ENCODE data around the gene STMN3. TPM values are rescaled to one million over a fixed set of nuclear protein-coding genes. Genes with fewer than 3 reads are reported as not detected.

The STMN3 gene
- total and polyA plus RNA-seq, 10 of the 15 experiments (the other 5 are each of a cell fraction or from before 2014, with no cell fraction given), result 0.09 to 3.6 (median 1.4) TPM; not detected in 1

DNA sequence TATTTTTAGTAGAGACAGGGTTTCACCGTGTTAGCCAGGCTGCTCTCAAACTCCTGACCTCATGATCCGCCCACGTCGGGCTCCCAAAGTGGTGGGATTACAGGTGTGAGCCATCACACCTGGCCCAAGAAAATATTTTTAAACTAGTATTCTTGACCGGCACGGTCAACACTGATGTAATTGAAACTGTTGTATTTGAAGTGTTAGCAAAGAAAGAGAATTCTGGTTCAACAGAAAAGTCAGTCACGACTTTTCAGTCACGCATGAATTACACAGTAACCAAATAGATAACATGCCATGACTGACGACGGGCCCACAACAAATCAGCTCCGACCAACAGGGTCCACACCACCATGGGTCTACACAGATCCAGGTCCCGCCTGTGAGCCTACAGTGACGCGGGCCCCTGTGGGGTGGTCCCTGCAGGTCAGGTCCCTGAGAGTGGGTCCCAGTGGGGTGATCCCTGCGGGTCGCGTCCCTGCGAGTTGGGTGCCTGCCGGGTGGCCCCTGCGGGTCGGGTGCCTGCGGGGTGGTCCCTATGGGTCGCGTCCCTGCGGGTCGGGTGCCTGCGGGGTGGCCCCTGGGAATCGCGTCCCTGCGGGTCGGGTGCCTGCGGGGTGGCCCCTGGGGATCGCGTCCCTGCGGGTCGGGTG, 27.3 kb downstream of the STMN3 start:
- Histone ChIP-seq H3K4me1 (ENCODE audit: control insufficient read depth, insufficient read depth, low read length) (peaks cover 8% of the 10 kb centered on the region), H2AFZ (ENCODE audit: control insufficient read depth, low read depth, low read length) (peak overlapping the region; percentile 47; the same call in 1 of the 2 replicates), H3K4me2 (ENCODE audit: control insufficient read depth, insufficient read depth) (peak overlapping the region; percentile 46), H4K20me1 (ENCODE audit: control insufficient read depth, insufficient read depth) (no peaks in the 10 kb centered on the region), H3K36me3 (ENCODE audit: control insufficient read depth in 2 of 2, insufficient read depth in 2 of 2, low read length in 1 of 2) (no peaks in the 10 kb centered on the region; a peak in 1 of 4 replicates), H3K9ac (ENCODE audit: control insufficient read depth, insufficient read depth, low read length) (peak overlapping the region; percentile 84), H3K27ac (ENCODE audit: control insufficient read depth, insufficient read depth) (peak overlapping the region; percentile 81), H3K4me3 (peak overlapping the region; percentile 82), H3K9me3 (replicated peaks; ENCODE audit: control insufficient read depth, insufficient read depth, low read length) (no peaks in the 10 kb centered on the region), H3K79me2 (ENCODE audit: control insufficient read depth, insufficient read depth, low read length) (peaks cover 55% of the 10 kb centered on the region), H3K27me3 (replicated peaks in 1 of 2; ENCODE audit: control insufficient read depth in 2 of 2, insufficient read depth in 2 of 2, low read length in 1 of 2) (no peaks in the 10 kb centered on the region)
- ChIA-PET RAD21 (ENCODE audit: unreplicated experiment) (interaction anchor here (1.0 kb wide), 1 partner anchor 16 kb away, joined by 4 read pairs; no protein-coding TSS in a partner anchor), SMC1A (ENCODE audit: uncharacterized antibody, unreplicated experiment) (interaction anchor here (1.1 to 1.4 kb wide), 4 partner anchors 9 to 87 kb away, joined by 3 to 6 read pairs (median 4); no protein-coding TSS in a partner anchor), CTCF (interaction anchor here (0.6 to 2.1 kb wide), 2 partner anchors 16 to 74 kb away, joined by 3 to 9 read pairs; no protein-coding TSS in a partner anchor), POLR2A (interaction anchor here (1.2 to 1.3 kb wide), 2 partner anchors 8 to 83 kb away, joined by 3 read pairs; no protein-coding TSS in a partner anchor)
- FAIRE-seq (peak; percentile 70), DNase-seq (ENCODE audit: low read depth, low spot score) (no peak), ATAC-seq (peak; percentile 58)
- in situ Hi-C loops (cut with MboI) (no loop called here), intact Hi-C loops (cut with micrococcal nuclease; ENCODE audit: unreplicated experiment) (loop anchor here (5.0 kb wide), 1 partner anchor 89 kb away; the partner anchor contains the start of gene PTK6)
- no TSS peak for BruUV-seq (replicated peaks)
- 6% methylated on average over 21 of the region's 36 CpGs for WGBS (ENCODE audit: insufficient coverage, insufficient replicate concordance, low lambda C conversion rate, missing lambda C conversion rate)
- TF ChIP-seq EGR1 (IDR thresholded peaks at IDR 0.05; ENCODE audit: borderline replicate concordance in 1 of 2, low read depth in 2 of 2, low read length in 2 of 2) (peak in 1 of 2 experiments; percentile 86; a peak in 2 of 3 replicates), HDAC6 (IDR thresholded peaks at IDR 0.05; ENCODE audit: unreplicated experiment) (peak; percentile 50), ZNF24 (IDR thresholded peaks at IDR 0.05) (no peak), BCL11A (IDR thresholded peaks at IDR 0.05; ENCODE audit: low read depth, low read length) (0 out of 2 replicates have a peak, but pooled peaks have one; percentile 6), MXI1 (IDR thresholded peaks at IDR 0.05; ENCODE audit: low read depth, low read length) (no peak; the same call in 1 of the 2 replicates), TAF1 (IDR thresholded peaks at IDR 0.05; ENCODE audit: borderline replicate concordance, low read depth, low read length) (no peak), CREB1 (IDR thresholded peaks at IDR 0.05; ENCODE audit: low read depth) (peak; percentile 65), PML (IDR thresholded peaks at IDR 0.05; ENCODE audit: low read length) (no peak), IKZF2 (IDR thresholded peaks at IDR 0.05) (peak; percentile 43 to 44; a peak in 2 of 4 replicates), POLR2A (IDR thresholded peaks at IDR 0.05; ENCODE audit: low read depth, low read length) (peak; percentile 78), MEF2A (IDR thresholded peaks at IDR 0.05; ENCODE audit: insufficient read depth, low read depth, low read length) (0 out of 2 replicates have a peak, but pooled peaks have one; percentile 47), CHD1 (IDR thresholded peaks at IDR 0.05; ENCODE audit: low read depth, low read length) (no peak), MYB (IDR thresholded peaks at IDR 0.05; ENCODE audit: borderline replicate concordance, low read depth, low read length) (no peak), NFYA (IDR thresholded peaks at IDR 0.05; ENCODE audit: borderline replicate concordance, low read depth, low read length) (no peak), MAX (IDR thresholded peaks at IDR 0.05; ENCODE audit: low read depth, low read length) (no peak), RCOR1 (conservative IDR thresholded peaks at IDR 0.05; ENCODE audit: low read depth, low read length) (no peak), ZNF622 (IDR thresholded peaks at IDR 0.05) (no peak), POLR2AphosphoS5 (IDR thresholded peaks at IDR 0.05; ENCODE audit: low read length) (peak; percentile 92), HCFC1 (IDR thresholded peaks at IDR 0.05; ENCODE audit: low read length) (no peak)
- TF ChIP-seq, protein P1, sequence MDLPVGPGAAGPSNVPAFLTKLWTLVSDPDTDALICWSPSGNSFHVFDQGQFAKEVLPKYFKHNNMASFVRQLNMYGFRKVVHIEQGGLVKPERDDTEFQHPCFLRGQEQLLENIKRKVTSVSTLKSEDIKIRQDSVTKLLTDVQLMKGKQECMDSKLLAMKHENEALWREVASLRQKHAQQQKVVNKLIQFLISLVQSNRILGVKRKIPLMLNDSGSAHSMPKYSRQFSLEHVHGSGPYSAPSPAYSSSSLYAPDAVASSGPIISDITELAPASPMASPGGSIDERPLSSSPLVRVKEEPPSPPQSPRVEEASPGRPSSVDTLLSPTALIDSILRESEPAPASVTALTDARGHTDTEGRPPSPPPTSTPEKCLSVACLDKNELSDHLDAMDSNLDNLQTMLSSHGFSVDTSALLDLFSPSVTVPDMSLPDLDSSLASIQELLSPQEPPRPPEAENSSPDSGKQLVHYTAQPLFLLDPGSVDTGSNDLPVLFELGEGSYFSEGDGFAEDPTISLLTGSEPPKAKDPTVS (IDR thresholded peaks at IDR 0.05; ENCODE audit: low read depth, low read length), result no peak
- TF ChIP-seq, protein P2, sequence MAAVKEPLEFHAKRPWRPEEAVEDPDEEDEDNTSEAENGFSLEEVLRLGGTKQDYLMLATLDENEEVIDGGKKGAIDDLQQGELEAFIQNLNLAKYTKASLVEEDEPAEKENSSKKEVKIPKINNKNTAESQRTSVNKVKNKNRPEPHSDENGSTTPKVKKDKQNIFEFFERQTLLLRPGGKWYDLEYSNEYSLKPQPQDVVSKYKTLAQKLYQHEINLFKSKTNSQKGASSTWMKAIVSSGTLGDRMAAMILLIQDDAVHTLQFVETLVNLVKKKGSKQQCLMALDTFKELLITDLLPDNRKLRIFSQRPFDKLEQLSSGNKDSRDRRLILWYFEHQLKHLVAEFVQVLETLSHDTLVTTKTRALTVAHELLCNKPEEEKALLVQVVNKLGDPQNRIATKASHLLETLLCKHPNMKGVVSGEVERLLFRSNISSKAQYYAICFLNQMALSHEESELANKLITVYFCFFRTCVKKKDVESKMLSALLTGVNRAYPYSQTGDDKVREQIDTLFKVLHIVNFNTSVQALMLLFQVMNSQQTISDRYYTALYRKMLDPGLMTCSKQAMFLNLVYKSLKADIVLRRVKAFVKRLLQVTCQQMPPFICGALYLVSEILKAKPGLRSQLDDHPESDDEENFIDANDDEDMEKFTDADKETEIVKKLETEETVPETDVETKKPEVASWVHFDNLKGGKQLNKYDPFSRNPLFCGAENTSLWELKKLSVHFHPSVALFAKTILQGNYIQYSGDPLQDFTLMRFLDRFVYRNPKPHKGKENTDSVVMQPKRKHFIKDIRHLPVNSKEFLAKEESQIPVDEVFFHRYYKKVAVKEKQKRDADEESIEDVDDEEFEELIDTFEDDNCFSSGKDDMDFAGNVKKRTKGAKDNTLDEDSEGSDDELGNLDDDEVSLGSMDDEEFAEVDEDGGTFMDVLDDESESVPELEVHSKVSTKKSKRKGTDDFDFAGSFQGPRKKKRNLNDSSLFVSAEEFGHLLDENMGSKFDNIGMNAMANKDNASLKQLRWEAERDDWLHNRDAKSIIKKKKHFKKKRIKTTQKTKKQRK (IDR thresholded peaks at IDR 0.05; ENCODE audit: low read depth, low read length), result no peak
